ENCODE results near the gene RASEF.

DNA sequence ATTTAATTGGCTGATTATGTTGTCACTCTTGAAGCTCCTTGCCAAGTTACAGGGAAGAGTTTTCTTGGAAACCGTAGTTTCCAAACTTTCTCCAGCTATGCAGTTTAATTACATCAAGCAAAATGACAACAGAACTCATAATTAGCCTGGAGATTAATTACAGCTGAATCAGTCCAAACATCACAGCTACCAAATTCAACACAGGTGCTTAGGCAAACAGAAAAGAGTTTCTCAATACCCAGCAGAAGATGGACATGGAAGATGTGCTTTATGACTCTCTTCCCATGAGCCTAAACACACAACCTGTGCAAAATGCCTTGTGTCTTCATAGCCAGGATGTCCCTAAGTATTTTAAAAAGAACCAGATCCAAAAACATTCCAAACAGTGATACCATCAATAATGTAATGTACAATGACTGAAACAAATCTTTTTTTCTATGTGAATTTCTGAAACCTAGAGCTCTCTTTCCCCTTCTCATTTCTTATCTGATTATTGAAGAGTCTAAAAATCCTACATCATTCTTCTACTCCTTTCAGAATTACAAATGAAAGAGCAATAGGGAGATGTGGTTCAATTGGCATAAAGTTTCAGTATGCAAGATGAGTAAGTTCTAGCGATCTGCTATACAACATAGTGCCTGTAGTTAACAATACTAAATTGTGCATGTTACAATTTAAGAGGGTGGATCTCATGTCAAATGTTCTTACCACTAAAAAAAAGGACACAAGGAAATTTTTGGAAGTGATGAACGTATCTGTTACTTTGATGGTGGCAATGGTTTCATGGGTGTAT lies 124.3 kb downstream of the RASEF start:
- TF ChIP-seq, protein P1, sequence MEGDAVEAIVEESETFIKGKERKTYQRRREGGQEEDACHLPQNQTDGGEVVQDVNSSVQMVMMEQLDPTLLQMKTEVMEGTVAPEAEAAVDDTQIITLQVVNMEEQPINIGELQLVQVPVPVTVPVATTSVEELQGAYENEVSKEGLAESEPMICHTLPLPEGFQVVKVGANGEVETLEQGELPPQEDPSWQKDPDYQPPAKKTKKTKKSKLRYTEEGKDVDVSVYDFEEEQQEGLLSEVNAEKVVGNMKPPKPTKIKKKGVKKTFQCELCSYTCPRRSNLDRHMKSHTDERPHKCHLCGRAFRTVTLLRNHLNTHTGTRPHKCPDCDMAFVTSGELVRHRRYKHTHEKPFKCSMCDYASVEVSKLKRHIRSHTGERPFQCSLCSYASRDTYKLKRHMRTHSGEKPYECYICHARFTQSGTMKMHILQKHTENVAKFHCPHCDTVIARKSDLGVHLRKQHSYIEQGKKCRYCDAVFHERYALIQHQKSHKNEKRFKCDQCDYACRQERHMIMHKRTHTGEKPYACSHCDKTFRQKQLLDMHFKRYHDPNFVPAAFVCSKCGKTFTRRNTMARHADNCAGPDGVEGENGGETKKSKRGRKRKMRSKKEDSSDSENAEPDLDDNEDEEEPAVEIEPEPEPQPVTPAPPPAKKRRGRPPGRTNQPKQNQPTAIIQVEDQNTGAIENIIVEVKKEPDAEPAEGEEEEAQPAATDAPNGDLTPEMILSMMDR (IDR thresholded peaks at IDR 0.05) = no peak
- TF ChIP-seq POLR2A (IDR thresholded peaks at IDR 0.05) = no peak
- no peak for TF ChIP-seq POLR2AphosphoS5 (IDR thresholded peaks at IDR 0.05)
- TF ChIP-seq EP300 (IDR thresholded peaks at IDR 0.05) = no peak

Measured in gastroesophageal sphincter (tissue), 3 donors.